Measurements from ENCODE around the gene DHRS11. TPM values are rescaled to one million over a fixed set of nuclear protein-coding genes. Genes with fewer than 3 reads are reported as not detected.

DHRS11 gene
- polyA plus RNA-seq, 4 donors, result 23.1 to 28.8 (median 26.3) TPM

GRCh38 chr17:36643086-36643685 lies 51.5 kb downstream of the DHRS11 start:
- DNase-seq (ENCODE audit: low read depth in 4 of 4, low spot score in 3 of 4), result no peak

GRCh38 chr17:36645422-36645821 lies 53.7 kb downstream of the DHRS11 start:
- DNase-seq (ENCODE audit: low read depth in 4 of 4, low spot score in 3 of 4), result no peak

GRCh38 chr17:36647636-36648035 lies 56.0 kb downstream of the DHRS11 start:
- DNase-seq (ENCODE audit: low read depth in 4 of 4, low spot score in 3 of 4), result no peak

GRCh38 chr17:36650096-36650775 lies 58.6 kb downstream of the DHRS11 start:
- DNase-seq (ENCODE audit: low read depth in 4 of 4, low spot score in 3 of 4), result no peak

Other genes starting within 250 kb of the DHRS11 start
- gene TBC1D3H, start 203.4 kb upstream of the DHRS11 start, polyA plus RNA-seq (ENCODE audit: insufficient read length in 4 of 4), result not detected
- 10 to 100 TPM; 67.8 to 74.0 (median 70.1) TPM for gene ZNHIT3, start 105.2 kb upstream of the DHRS11 start, polyA plus RNA-seq (ENCODE audit: insufficient read length in 4 of 4)
- gene MYO19, start 57.0 kb upstream of the DHRS11 start, polyA plus RNA-seq (ENCODE audit: insufficient read length in 4 of 4), result 10 to 100 TPM; 37.1 to 44.2 (median 41.1) TPM
- 10 to 100 TPM; 11.3 to 16.4 (median 14.3) TPM for gene PIGW, start 56.9 kb upstream of the DHRS11 start, polyA plus RNA-seq (ENCODE audit: insufficient read length in 4 of 4)
- gene GGNBP2, start 47.0 kb upstream of the DHRS11 start, polyA plus RNA-seq (ENCODE audit: insufficient read length in 4 of 4), result 10 to 100 TPM; 70.4 to 81.6 (median 78.1) TPM
- gene MRM1, start 9.7 kb downstream of the DHRS11 start, polyA plus RNA-seq (ENCODE audit: insufficient read length in 4 of 4), result 1 to 10 TPM; 3.7 to 4.9 (median 4.1) TPM